ENCODE data around the gene GPR173. TPM values are rescaled to one million over a fixed set of nuclear protein-coding genes. Genes with fewer than 3 reads are reported as not detected.

The GPR173 gene
- total RNA-seq (1 to 10 TPM in 2 of 5 donors, not detected in 3; 1.0 to 7.5 TPM), polyA plus RNA-seq (under 1 TPM in 2 of 3 donors, not detected in 1; 0.44 to 0.53 TPM)
- long read RNA-seq, donor 1 = 0 reads
- long read RNA-seq, donor 2, partial matches to known transcripts = 0 of 1 reads
- long read RNA-seq, donor 2, other reads (novel, unspliced or antisense) = 0 of 1 reads
- long read RNA-seq, donor 3 = 0 reads
- long read RNA-seq, donor 4 = 0 reads
- long read RNA-seq, donor 5, full-length matches to known transcripts = 1 of 1 reads
- long read RNA-seq, donor 5, partial matches to known transcripts = 0 of 1 reads
- long read RNA-seq, donor 5, other reads (novel, unspliced or antisense) = 0 of 1 reads
- long read RNA-seq, donor 6, full-length matches to known transcripts = 1 of 1 reads
- long read RNA-seq, donor 6, partial matches to known transcripts = 0 of 1 reads
- long read RNA-seq, donor 6, other reads (novel, unspliced or antisense) = 0 of 1 reads
- long read RNA-seq, donor 7 = 0 reads
- long read RNA-seq, donor 8, full-length matches to known transcripts = 1 of 1 reads
- long read RNA-seq, donor 8, partial matches to known transcripts = 0 of 1 reads
- long read RNA-seq, donor 8, other reads (novel, unspliced or antisense) = 0 of 1 reads
- long read RNA-seq, donor 9 = 0 reads
- long read RNA-seq, donor 10 = 0 reads

DNA sequence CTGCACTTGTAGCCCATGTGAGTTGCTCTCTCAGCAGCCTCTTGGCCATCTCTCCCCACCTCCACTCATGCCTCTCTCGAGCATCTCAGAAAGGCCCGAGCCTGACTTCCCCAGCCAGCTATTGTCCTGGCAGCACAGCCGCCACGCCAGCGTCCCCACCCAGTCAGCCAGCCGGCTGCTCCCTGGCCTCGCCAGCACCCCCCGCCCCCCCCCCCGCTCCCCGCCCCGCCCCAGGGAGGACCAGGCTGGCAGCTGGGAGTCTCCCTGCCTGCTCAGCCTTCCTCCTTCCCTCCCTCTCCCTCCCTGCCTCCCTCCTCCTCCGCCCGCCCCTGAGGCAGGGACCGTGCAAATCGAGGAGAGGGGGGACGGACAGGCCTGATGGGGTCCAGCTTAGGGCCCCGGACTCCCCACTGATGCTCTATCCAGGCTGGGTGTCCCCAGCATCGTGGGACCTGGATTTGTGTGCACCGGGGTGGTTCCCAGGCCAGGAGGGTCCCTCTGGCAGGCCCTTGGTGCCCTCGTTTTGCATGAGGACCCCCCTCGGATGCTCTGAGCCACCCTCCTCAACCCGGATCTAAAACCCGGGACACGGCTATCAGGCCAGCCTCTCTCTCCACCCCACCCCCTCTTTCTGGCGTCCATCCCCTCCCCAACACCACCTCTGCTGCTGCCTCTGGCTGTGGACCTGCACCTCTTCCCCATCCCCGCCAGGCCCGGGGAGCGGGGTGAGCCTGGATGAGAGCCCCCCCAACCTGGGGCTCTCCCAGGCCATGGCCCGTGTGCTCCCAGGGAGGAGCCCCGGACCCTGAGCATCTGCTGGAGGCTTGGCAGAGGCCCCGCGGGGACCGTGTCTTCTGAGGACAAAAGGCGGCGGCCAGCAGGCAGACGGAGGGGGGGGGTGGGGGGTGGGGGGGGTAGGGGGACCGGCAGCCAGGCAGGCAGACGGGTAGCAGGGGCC lies at the start of gene GPR173:
GPR173 (plus strand) TSS at position 621 of the 958 bp plus-strand sequence. CDS start 27,833 bp downstream, outside the sequence.
- Histone ChIP-seq H3K36me3 (no peaks in the 10 kb centered on the region), H3K27ac (peak within 1 kb of the TSS in 1 of 5 donors; percentile 24), H3K4me1 (peaks cover 0 to 3% (median 0%) of the 10 kb centered on the region in 4 donors), H3K4me3 (peak within 1 kb of the TSS; percentile 39 to 50 (median 44)), H3K27me3 (peaks cover 0 to 15% (median 9%) of the 10 kb centered on the region in 3 donors), H3K9me3 (no peaks in the 10 kb centered on the region)
- TF ChIP-seq POLR2A (IDR thresholded peaks at IDR 0.05) (no peak), CTCF (IDR thresholded peaks at IDR 0.05) (no peak), POLR2AphosphoS5 (IDR thresholded peaks at IDR 0.05) (no peak), EP300 (IDR thresholded peaks at IDR 0.05) (no peak)
- intact Hi-C loops (cut with DNase I; ENCODE audit: low total_unique reads) = no loop called here
- 0 to 33% (median 4%) methylated on average over 1 to 34 of the region's 38 CpGs for WGBS, 5 donors
- DNase-seq = peak in 1 of 2 donors; percentile 78

DNA sequence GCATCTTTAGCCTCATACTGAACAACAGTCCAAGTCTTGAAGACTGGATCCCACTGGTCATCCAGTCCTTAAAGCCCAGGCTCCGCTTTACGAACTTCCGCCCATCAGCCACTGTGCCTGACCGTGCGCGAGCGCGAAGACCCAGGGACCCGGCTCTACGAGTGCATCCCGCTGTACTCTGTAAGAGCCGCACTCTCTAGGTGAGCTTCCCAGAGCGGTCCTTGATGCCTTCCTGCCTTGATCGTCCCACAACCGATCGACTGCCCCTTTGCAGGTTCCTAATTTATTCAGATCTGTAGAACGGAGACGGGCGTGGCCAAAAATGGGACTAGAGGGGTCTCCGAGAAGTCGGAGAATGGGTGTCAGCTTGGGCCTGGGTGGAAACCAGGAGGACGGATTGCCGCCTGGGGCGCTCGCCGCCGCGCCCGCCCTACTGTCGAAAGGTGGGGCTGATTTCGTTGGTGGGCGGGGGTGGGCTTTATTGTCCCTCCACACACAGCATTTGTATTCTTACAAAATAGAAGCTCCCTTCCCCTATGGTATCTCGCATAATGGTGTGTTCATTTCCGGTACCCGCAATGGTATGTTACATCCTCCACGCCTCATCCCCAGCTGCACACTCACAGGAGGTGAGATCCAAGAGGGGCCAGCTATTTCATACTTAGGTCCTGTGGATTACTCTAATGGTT lies 48.0 kb upstream of the GPR173 start:
- no peaks in the 10 kb centered on the region for H3K9me3 ChIP-seq
- 20 to 52% (median 24%) methylated on average over 22 to 36 of the region's 36 CpGs for WGBS, 5 donors
- H3K4me3 ChIP-seq = no peak overlapping the region
- H3K36me3 ChIP-seq = no peaks in the 10 kb centered on the region
- no peak for DNase-seq
- peaks cover 0 to 7% (median 6%) of the 10 kb centered on the region in 4 donors for H3K4me1 ChIP-seq
- H3K27ac ChIP-seq = no peak overlapping the region
- TF ChIP-seq EP300 (IDR thresholded peaks at IDR 0.05) (no peak), CTCF (IDR thresholded peaks at IDR 0.05) (no peak), POLR2A (IDR thresholded peaks at IDR 0.05) (no peak)
- intact Hi-C loops (cut with DNase I; ENCODE audit: low total_unique reads) = no loop called here
- H3K27me3 ChIP-seq = peaks cover 8 to 37% (median 17%) of the 10 kb centered on the region in 3 donors

- Histone ChIP-seq H3K4me1 (no peaks in the 10 kb centered on the region), H3K27ac (no peak overlapping the region), H3K27me3 (peaks cover 8 to 44% (median 17%) of the 10 kb centered on the region in 3 donors), H3K9me3 (no peaks in the 10 kb centered on the region), H3K4me3 (no peak overlapping the region), H3K36me3 (no peaks in the 10 kb centered on the region)
- DNase-seq = no peak
- intact Hi-C loops (cut with DNase I; ENCODE audit: low total_unique reads) = no loop called here
- 64 to 86% (median 83%) methylated on average over 2 of the region's 2 CpGs for WGBS, 5 donors
- TF ChIP-seq EP300 (IDR thresholded peaks at IDR 0.05) = no peak
These were observed 46.6 kb upstream of the GPR173 start for GRCh38 chrX:53001958-53002357.

DNA sequence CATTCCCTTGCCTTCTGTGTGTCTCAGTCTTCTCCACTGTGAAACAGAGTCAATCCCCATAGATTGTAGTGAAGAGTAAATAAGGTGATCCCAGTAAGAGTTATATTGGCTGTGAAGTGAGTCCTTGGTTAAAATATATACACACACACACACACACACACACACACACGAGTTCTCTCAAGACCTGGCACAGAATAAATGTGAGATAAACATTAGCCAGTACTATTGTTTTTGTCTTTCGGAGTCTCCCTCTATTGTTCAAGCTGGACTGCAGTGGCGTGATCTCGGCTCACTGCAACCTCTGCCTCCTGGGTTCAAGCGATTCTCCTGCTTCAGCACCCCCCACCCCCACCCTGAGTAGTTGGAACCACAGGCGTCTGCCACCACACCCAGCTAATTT lies 45.5 kb upstream of the GPR173 start:
- intact Hi-C loops (cut with DNase I; ENCODE audit: low total_unique reads) = no loop called here
- WGBS, 5 donors = 26 to 57% (median 41%) methylated on average over 5 to 6 of the region's 6 CpGs
- H3K36me3 ChIP-seq = no peaks in the 10 kb centered on the region
- H3K27me3 ChIP-seq = peaks cover 8 to 48% (median 17%) of the 10 kb centered on the region in 3 donors
- H3K4me3 ChIP-seq = no peak overlapping the region
- no peak for TF ChIP-seq CTCF (IDR thresholded peaks at IDR 0.05)
- no peak for TF ChIP-seq POLR2A (IDR thresholded peaks at IDR 0.05)
- TF ChIP-seq EP300 (IDR thresholded peaks at IDR 0.05) = no peak
- no peak for TF ChIP-seq POLR2AphosphoS5 (IDR thresholded peaks at IDR 0.05)
- no peak overlapping the region for H3K27ac ChIP-seq
- peaks cover 0 to 7% (median 2%) of the 10 kb centered on the region in 4 donors for H3K9me3 ChIP-seq
- H3K4me1 ChIP-seq = no peaks in the 10 kb centered on the region
- DNase-seq = no peak
